Fibroblast of lung (primary cell): ENCODE data around the gene PCDH9. TPM values are rescaled to one million over a fixed set of nuclear protein-coding genes. Genes with fewer than 3 reads are reported as not detected.

ENCODE experiments used
- DNase-seq, 2 donors: peaks; one replicate each; pipeline versions ENCODE4 v3.0.0 to v3.0.0-alpha.2; 2010; ENCODE audit warnings: low read depth in 2 of 2
- H2AFZ ChIP-seq: 2 replicates; pipeline ENCODE4 v1.5.1; 2012; ENCODE audit warnings: low read length, control low read depth, inconsistent platforms
- H3K27ac ChIP-seq: 2 replicates; pipeline ENCODE4 v1.5.1; 2011; ENCODE audit warnings: low read length, control low read depth; ENCODE audit not compliant: insufficient read depth
- H3K27me3 ChIP-seq: 2 replicates; pipeline ENCODE4 v1.5.1; 2011; ENCODE audit warnings: mild to moderate bottlenecking, low read length; ENCODE audit not compliant: control insufficient read depth, insufficient read depth
- H3K36me3 ChIP-seq: 2 replicates; pipeline ENCODE4 v1.5.1; 2011; ENCODE audit warnings: low read length; ENCODE audit not compliant: control insufficient read depth, insufficient read depth
- H3K4me1 ChIP-seq: 2 replicates; pipeline ENCODE4 v1.5.1; 2011; ENCODE audit warnings: low read length; ENCODE audit not compliant: control insufficient read depth, insufficient read depth; ENCODE audit errors: extremely low read depth
- H3K4me2 ChIP-seq: 2 replicates; pipeline ENCODE4 v1.5.1; 2011; ENCODE audit warnings: low read length, control low read depth; ENCODE audit not compliant: insufficient read depth; ENCODE audit errors: extremely low read depth
- H3K4me3 ChIP-seq, 4 experiments: fragments of 200-600 bp in 1 of 4; sonication (generic) in 1 of 4; replicated peaks in 1 of 4; 2 replicates each; pipeline ENCODE4 v1.5.1; 2011 to 2016; ENCODE audit warnings: low read length in 4 of 4, low read depth in 3 of 4, mild to moderate bottlenecking in 3 of 4, control low read depth in 2 of 4, inconsistent platforms in 1 of 4, mixed read lengths in 1 of 4; ENCODE audit not compliant: insufficient read depth in 1 of 4; ENCODE audit errors: control extremely low read depth in 1 of 4
- H3K79me2 ChIP-seq: 2 replicates; pipeline ENCODE4 v1.5.1; 2012; ENCODE audit warnings: mild to moderate bottlenecking, low read length, inconsistent platforms; ENCODE audit not compliant: control insufficient read depth, insufficient read depth
- H3K9ac ChIP-seq: 2 replicates; pipeline ENCODE4 v1.5.1; 2011; ENCODE audit warnings: mild to moderate bottlenecking, low read length, control low read depth; ENCODE audit not compliant: insufficient read depth
- H3K9me3 ChIP-seq: 2 replicates; pipeline ENCODE4 v1.5.1; 2012; ENCODE audit warnings: low read depth, low read length; ENCODE audit not compliant: control insufficient read depth, insufficient read depth
- H4K20me1 ChIP-seq: 2 replicates; pipeline ENCODE4 v1.5.1; 2011; ENCODE audit warnings: low read length; ENCODE audit not compliant: control insufficient read depth, insufficient read depth; ENCODE audit errors: extremely low read depth
- CTCF ChIP-seq, 2 donors: IDR thresholded peaks in 1 of 2; conservative IDR thresholded peaks in 1 of 2; 1 replicate in 1 of 2; 2 replicates in 1 of 2; pipeline ENCODE4 v1.5.1; 2011 to 2012; ENCODE audit warnings: low read length in 2 of 2, control low read depth in 1 of 2, inconsistent platforms in 1 of 2, low read depth in 1 of 2, mild to moderate bottlenecking in 1 of 2
- EZH2 ChIP-seq: IDR thresholded peaks from 2 replicates; pipeline ENCODE4 v1.5.1; 2012; ENCODE audit warnings: low read length, control low read depth, mild to moderate bottlenecking; ENCODE audit errors: missing control alignments
- polyA plus RNA-seq, 2 donors: library from polyadenylated mRNA; depleted of rRNA in 1 of 2; stranded (reverse) in 1 of 2; unstranded in 1 of 2; fragments of >200 nt; gene quantifications; 2 replicates each; pipeline ENCODE4 v1.2.1, GENCODE V29; 2011 to 2012; ENCODE audit warnings: missing spikeins in 1 of 2
- total RNA-seq: library from RNA; depleted of rRNA; stranded (reverse); fragments of >200 nt; gene quantifications from 2 replicates; pipeline ENCODE4 v1.2.1, GENCODE V29; 2014

Gene PCDH9
- total and polyA plus RNA-seq, 2 donors (not counting 1 experiment from before 2014, with no cell fraction given) = 0.50 to 0.67 TPM

DNA sequence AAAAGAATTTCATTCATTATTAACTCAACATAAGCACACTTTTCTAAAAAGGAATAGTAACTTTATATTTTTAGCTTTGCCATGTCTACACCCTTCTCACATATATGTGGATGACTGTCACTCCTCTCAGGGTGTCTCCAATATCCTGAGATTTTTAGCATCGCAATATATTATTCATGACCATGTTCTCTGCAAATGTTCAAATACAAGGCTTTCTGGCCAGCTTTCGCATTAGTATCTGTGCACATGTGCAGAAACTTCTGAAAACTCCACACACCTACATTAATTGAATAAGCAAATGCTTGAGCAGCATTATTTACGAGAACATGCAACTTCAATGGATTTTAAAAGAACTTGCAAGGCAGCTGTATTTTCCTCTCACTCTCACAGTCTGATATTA lies 334.8 kb downstream of the PCDH9 start:
- H3K27me3 ChIP-seq = no peaks in the 10 kb centered on the region
- DNase-seq = no peak
- H3K4me1 ChIP-seq = no peaks in the 10 kb centered on the region
- H3K9me3 ChIP-seq = no peaks in the 10 kb centered on the region
- H3K4me3 ChIP-seq = no peak overlapping the region
- H3K9ac ChIP-seq = no peak overlapping the region
- no peak overlapping the region for H2AFZ ChIP-seq
- no peak for TF ChIP-seq CTCF (conservative IDR thresholded peaks at IDR 0.05 in 1 of 2, IDR thresholded peaks at IDR 0.05 in 1 of 2; ENCODE audit: low read depth in 1 of 2, low read length in 2 of 2)
- no peak for TF ChIP-seq EZH2
- no peaks in the 10 kb centered on the region for H3K79me2 ChIP-seq
- no peaks in the 10 kb centered on the region for H3K36me3 ChIP-seq
- no peak overlapping the region for H3K4me2 ChIP-seq
- H3K27ac ChIP-seq = no peak overlapping the region
- H4K20me1 ChIP-seq = no peaks in the 10 kb centered on the region

DNA sequence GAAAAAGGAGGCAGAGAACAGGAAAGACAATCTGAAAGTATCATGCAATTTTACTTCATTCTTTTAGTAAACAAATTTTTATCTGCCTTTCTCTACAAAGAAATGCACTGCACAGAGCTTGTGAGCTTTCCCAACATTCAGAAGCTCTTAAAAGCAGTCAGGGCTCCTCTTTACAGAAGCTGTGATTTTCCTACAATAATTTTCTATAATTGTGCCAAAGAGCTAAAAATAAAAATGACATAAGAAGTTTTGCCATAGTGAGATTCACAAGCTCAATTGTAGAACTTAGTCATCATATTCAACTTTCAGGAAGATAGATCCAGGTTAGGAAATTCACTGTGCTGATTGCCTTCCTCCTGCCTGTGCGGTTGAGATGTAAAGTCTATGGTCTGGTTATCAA lies 341.4 kb downstream of the PCDH9 start:
- H2AFZ ChIP-seq = no peak overlapping the region

GRCh38 chr13:66887088-66887487 lies 343.0 kb downstream of the PCDH9 start:
- Histone ChIP-seq H3K27ac (no peak overlapping the region), H3K9me3 (no peaks in the 10 kb centered on the region), H3K4me2 (no peak overlapping the region), H2AFZ (no peak overlapping the region), H3K9ac (no peak overlapping the region), H3K27me3 (no peaks in the 10 kb centered on the region), H3K36me3 (no peaks in the 10 kb centered on the region), H3K4me1 (no peaks in the 10 kb centered on the region), H4K20me1 (no peaks in the 10 kb centered on the region), H3K4me3 (no peak overlapping the region), H3K79me2 (no peaks in the 10 kb centered on the region)
- TF ChIP-seq CTCF (conservative IDR thresholded peaks at IDR 0.05 in 1 of 2, IDR thresholded peaks at IDR 0.05 in 1 of 2; ENCODE audit: low read depth in 1 of 2, low read length in 2 of 2) = no peak
- no peak for TF ChIP-seq EZH2
- DNase-seq = peak; percentile 59 to 83

More for the DNA sequence above, 341.4 kb downstream of the PCDH9 start:
- Histone ChIP-seq H3K36me3 (no peaks in the 10 kb centered on the region), H3K79me2 (no peaks in the 10 kb centered on the region), H3K4me1 (no peaks in the 10 kb centered on the region), H3K9me3 (no peaks in the 10 kb centered on the region), H3K4me2 (no peak overlapping the region), H4K20me1 (no peaks in the 10 kb centered on the region), H3K27me3 (no peaks in the 10 kb centered on the region), H3K4me3 (no peak overlapping the region), H3K27ac (no peak overlapping the region), H3K9ac (no peak overlapping the region)
- DNase-seq = peak; percentile 6 to 26
- TF ChIP-seq CTCF (conservative IDR thresholded peaks at IDR 0.05 in 1 of 2, IDR thresholded peaks at IDR 0.05 in 1 of 2; ENCODE audit: low read depth in 1 of 2, low read length in 2 of 2) (no peak), EZH2 (no peak)
